Retinal pigment epithelial cell (primary cell): Measurements from ENCODE around the gene INTS14.

Experiments used
- DNase-seq: peaks from one replicate; pipeline ENCODE4 v3.0.0-alpha.2; 2010; ENCODE audit warnings: low read depth
- H3K4me3 ChIP-seq: 2 replicates; pipeline ENCODE4 v1.5.1; 2011; ENCODE audit warnings: mild to moderate bottlenecking, low read length, control low read depth, moderate library complexity
- CTCF ChIP-seq: conservative IDR thresholded peaks from 2 replicates; pipeline ENCODE4 v1.5.1; 2011; ENCODE audit warnings: low read depth, low read length, control low read depth, inconsistent platforms

Gene INTS14

DNA sequence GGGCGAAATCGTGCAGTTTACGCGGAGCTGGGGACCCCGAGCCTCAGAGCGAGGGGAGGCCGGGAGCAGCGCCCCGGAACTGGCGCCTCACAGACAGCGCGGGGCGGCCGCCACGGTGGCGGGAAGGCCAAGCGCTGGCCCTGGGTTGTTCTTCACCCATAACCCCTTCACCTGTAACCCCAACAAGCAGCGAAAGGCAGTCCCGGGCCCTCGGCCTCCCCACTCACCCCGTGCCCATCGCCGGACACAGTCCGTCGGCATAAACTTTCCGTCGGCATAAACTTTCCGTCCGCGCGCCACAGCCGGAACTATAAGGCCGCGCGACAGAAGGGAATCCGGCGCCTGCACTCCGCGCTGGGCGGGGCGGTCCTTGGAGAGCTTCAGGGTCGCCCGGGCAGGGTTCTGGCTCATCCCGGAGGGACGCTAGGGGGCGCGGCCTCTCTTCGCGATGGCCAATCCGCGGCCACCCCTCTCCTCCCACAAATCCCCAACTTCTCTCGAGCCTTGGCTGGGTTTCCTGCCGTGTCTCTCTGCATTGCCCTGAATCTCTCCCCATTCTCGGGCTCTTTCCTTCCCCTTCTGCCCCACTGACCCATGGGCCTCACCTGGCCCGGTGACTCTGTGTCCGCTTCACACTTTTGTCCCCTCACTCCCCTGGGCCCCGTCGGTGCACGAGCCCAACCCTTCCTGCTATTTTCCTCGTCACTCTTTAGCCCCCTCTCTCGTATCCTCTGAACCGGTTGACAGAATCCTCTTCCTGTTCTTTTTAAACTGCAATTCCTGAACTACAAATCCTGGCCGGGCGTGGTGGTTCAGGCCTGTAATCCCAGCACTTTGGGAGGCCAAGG, at the start of gene INTS14:
Gene INTS14, minus strand, starts transcription at position 261 of the 848 bp plus-strand sequence. CDS start 3,751 bp downstream, outside the sequence.
- peak; percentile 83 for DNase-seq
- TF ChIP-seq CTCF, result peak; percentile 36
- H3K4me3 ChIP-seq, result peak within 1 kb of the TSS; percentile 86

GRCh38 chr15:65659502-65660052, 48.6 kb upstream of the INTS14 start:
- no peak overlapping the region for H3K4me3 ChIP-seq
- no peak for TF ChIP-seq CTCF
- DNase-seq, result no peak

DNA sequence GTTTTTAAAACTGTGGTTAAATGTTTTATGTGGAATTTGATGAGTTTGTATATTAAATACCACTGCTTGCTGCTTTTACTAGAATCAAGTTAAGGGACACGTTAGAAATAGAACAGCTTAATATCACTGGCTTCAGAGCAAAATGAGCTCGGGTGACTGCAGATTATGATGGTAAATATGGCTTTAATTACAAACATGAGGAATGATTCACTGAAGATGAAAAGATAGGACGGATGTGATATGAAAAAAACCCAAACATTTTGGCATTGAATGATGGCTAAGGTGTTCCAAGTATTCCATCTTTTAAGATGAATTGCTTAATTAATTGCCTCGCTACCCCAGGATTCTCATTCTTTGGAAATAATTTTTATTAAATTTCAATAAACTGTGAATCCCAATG, 44.5 kb upstream of the INTS14 start:
- no peak overlapping the region for H3K4me3 ChIP-seq
- no peak for TF ChIP-seq CTCF
- no peak for DNase-seq

- H3K4me3 ChIP-seq, result no peak overlapping the region
- DNase-seq, result no peak
- no peak for TF ChIP-seq CTCF
These were observed 44.1 kb upstream of the INTS14 start for GRCh38 chr15:65655026-65655425.

- DNase-seq, result no peak
- no peak for TF ChIP-seq CTCF
- H3K4me3 ChIP-seq, result no peak overlapping the region
These were observed 43.0 kb upstream of the INTS14 start for GRCh38 chr15:65653801-65654521.

DNA sequence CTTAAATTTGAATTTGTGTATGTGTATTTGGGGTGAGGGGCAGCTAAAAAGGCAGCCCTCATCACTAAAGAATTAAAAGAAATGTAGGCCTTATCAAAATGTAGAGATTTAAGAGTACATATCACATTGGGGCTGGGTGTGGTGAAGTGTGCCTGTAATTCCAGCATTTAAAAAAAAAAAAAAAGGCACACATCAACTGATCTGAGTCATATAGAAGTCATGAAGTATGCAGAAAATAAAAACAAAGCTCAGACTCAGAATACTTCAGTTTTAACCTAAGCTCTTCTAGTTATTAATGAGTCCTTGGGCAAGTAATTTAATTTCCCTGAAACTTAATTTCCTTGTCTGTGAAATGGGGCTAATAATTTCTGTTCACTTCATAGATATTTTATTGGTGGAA, 42.4 kb upstream of the INTS14 start:
- H3K4me3 ChIP-seq, result no peak overlapping the region
- TF ChIP-seq CTCF, result no peak
- no peak for DNase-seq
